Ovary (tissue), 3 donors: Measurements from ENCODE around the gene KAT2B.

Experiments
- EP300 ChIP-seq: sonication (generic); formaldehyde crosslinking; IDR thresholded peaks from one replicate; pipeline ENCODE4 v1.6.1; 2017; ENCODE audit warnings: antibody characterized with exemption
- POLR2A ChIP-seq: fragments of 450-650 bp; IDR thresholded peaks from one replicate; pipeline ENCODE4 v1.6.1; 2017; ENCODE audit warnings: antibody characterized with exemption, mild to moderate bottlenecking, moderate library complexity
- TF ChIP-seq, protein P1 (sequence below), 3 donors: fragments of 450-650 bp in 2 of 3; fragments of 200-600 bp in 1 of 3; IDR thresholded peaks; one replicate each; pipeline versions ENCODE4 v1.5.1 to v1.8.0; 2016 to 2022; ENCODE audit warnings: antibody characterized with exemption in 3 of 3, mild to moderate bottlenecking in 1 of 3
- donor health status: DM: no; HTN: no; CAD: no.

DNA sequence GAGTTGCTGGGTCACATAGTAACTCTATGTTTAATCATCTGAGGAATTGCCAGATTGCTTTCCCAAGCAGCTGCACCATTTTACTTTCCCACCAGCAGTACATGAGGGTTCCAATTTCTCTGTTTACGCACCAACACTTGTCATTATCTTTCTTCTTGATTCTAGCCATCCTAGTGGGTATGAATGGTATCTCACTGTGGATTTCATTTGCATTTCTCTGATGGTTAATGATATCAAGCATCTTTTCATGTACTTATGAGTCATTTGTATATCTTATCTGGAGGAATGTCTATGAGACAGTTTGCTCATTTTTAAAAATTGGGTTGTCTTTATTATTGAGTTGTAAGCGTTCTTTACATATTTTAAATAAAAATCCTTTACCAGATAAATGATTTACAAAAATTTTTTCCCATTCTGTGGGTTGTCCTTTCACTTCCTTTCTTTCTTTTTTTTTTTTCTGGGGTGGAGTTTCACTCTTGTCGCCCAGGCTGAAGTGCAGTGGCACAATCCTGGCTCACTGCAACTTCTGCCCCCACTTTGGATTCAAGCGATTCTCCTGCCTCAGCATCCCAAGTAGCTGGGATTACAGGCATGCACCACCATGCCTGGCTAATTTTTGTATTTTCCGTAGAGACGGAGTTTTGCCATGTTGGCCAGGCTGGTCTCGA is 154.7 kb downstream of the KAT2B start:
- no peak for TF ChIP-seq POLR2A
- TF ChIP-seq, protein P1, sequence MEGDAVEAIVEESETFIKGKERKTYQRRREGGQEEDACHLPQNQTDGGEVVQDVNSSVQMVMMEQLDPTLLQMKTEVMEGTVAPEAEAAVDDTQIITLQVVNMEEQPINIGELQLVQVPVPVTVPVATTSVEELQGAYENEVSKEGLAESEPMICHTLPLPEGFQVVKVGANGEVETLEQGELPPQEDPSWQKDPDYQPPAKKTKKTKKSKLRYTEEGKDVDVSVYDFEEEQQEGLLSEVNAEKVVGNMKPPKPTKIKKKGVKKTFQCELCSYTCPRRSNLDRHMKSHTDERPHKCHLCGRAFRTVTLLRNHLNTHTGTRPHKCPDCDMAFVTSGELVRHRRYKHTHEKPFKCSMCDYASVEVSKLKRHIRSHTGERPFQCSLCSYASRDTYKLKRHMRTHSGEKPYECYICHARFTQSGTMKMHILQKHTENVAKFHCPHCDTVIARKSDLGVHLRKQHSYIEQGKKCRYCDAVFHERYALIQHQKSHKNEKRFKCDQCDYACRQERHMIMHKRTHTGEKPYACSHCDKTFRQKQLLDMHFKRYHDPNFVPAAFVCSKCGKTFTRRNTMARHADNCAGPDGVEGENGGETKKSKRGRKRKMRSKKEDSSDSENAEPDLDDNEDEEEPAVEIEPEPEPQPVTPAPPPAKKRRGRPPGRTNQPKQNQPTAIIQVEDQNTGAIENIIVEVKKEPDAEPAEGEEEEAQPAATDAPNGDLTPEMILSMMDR (IDR thresholded peaks at IDR 0.05): no peak
- TF ChIP-seq EP300: no peak
